A549 treated with dexamethasone at 1 μM for 4 hours (cell line): ENCODE data around the gene OPTC. TPM values are rescaled to one million over a fixed set of nuclear protein-coding genes. Genes with fewer than 3 reads are reported as not detected.

Experiments used
- total RNA-seq: library from RNA; stranded (reverse); fragments of 200-300 nt; extraction: Qiagen RNA extraction; gene quantifications from 5 replicates; pipeline ENCODE4 v1.2.3, GENCODE V29; 2022

Gene OPTC
- not detected in 5 replicates for total RNA-seq

GRCh38 chr1:203493901-203494300, at the start of gene OPTC:
Gene OPTC (plus strand): TSS chr1:203494153. CDS start chr1:203496006, 1,853 bp downstream.

GRCh38 chr1:203475012-203475981, 18.7 kb upstream of the OPTC start, which contains the start of gene PRELP:
Gene PRELP (plus strand): TSS chr1:203475806. CDS start chr1:203483185, 7,379 bp downstream.

Other genes with a start within 250 kb of the OPTC start
- gene BTG2, start 188.6 kb upstream of the OPTC start, total RNA-seq, result 11.2 to 15.5 TPM (median 14.6 TPM) in 5 replicates
- 0.02 to 0.04 TPM (median 0.03 TPM) in 3 of 5 replicates, not detected in the others for gene FMOD, start 143.0 kb upstream of the OPTC start, total RNA-seq
- gene PRELP, start 18.3 kb upstream of the OPTC start, total RNA-seq, result 0.01 to 0.04 TPM (median 0.01 TPM) in 3 of 5 replicates, not detected in the others
- 17.9 to 31.2 TPM (median 24.1 TPM) in 5 replicates for gene ATP2B4, start 132.7 kb downstream of the OPTC start, total RNA-seq